Naive B cell (primary cell): Measurements from ENCODE around the gene SOX4. TPM values are rescaled to one million over a fixed set of nuclear protein-coding genes. Genes with fewer than 3 reads are reported as not detected.

Source experiments
- ATAC-seq, 2 donors: fragments of 150-1000 bp; cut with Tn5 transposase; 2 replicates each; pipeline ENCODE4 v1.10.0; 2021; ENCODE audit warnings: low read depth in 2 of 2, mild to moderate bottlenecking in 2 of 2, moderate library complexity in 2 of 2
- DNase-seq: peaks from one replicate; pipeline ENCODE4 v3.0.0; 2022
- H3K27ac Mint-ChIP-seq, 6 donors: one replicate each; pipeline ENCODE4 v1.8.0; 2020 to 2022; ENCODE audit warnings: mild to moderate bottlenecking in 6 of 6, mixed read lengths in 6 of 6, moderate library complexity in 5 of 6, inconsistent platforms in 2 of 6
- H3K27me3 Mint-ChIP-seq, 3 donors: one replicate each; pipeline ENCODE4 v1.8.0; 2021 to 2022; ENCODE audit warnings: mixed read lengths in 3 of 3, mild to moderate bottlenecking in 1 of 3
- H3K36me3 Mint-ChIP-seq, 2 donors: one replicate each; pipeline ENCODE4 v1.8.0; 2020 to 2022; ENCODE audit warnings: mixed read lengths in 2 of 2, inconsistent platforms in 1 of 2, mild to moderate bottlenecking in 1 of 2
- H3K4me1 Mint-ChIP-seq, 3 donors: one replicate each; pipeline ENCODE4 v1.8.0; 2020 to 2022; ENCODE audit warnings: mixed read lengths in 3 of 3, inconsistent platforms in 1 of 3, mild to moderate bottlenecking in 1 of 3, moderate library complexity in 1 of 3
- H3K4me3 Mint-ChIP-seq, 8 donors: one replicate each; pipeline ENCODE4 v1.8.0; 2020 to 2022; ENCODE audit warnings: mild to moderate bottlenecking in 8 of 8, mixed read lengths in 8 of 8, moderate library complexity in 8 of 8, inconsistent platforms in 2 of 8
- H3K9me3 Mint-ChIP-seq, 7 donors: one replicate each; pipeline ENCODE4 v1.8.0; 2020 to 2022; ENCODE audit warnings: mixed read lengths in 7 of 7, mild to moderate bottlenecking in 5 of 7, inconsistent platforms in 2 of 7, moderate library complexity in 1 of 7
- polyA plus RNA-seq, 6 donors: library from polyadenylated mRNA; unstranded; fragments of 300-500 nt; fragmentation: Illumina TruSeq; gene quantifications; one replicate each; pipeline ENCODE4 v1.2.3, GENCODE V29; 2021; ENCODE audit warnings: low read depth in 6 of 6

SOX4 gene
- polyA plus RNA-seq, 6 donors from 2014 or later: 1.8 to 4.6 (median 3.1) TPM

- ATAC-seq: peak; percentile 43 to 48
- H3K4me1 Mint-ChIP-seq: peaks cover 15 to 23% (median 20%) of the 10 kb centered on the region in 3 donors
- peaks cover 2 to 10% (median 4%) of the 10 kb centered on the region in 7 donors for H3K9me3 Mint-ChIP-seq
- peak overlapping the region in 3 of 6 donors; percentile 65 to 68 (median 66) for H3K27ac Mint-ChIP-seq
- peaks cover 1 to 5% of the 10 kb centered on the region in 2 donors for H3K36me3 Mint-ChIP-seq
- peak overlapping the region; percentile 90 to 99 (median 98) for H3K4me3 Mint-ChIP-seq
- peaks cover 0 to 10% (median 6%) of the 10 kb centered on the region in 3 donors for H3K27me3 Mint-ChIP-seq
- DNase-seq: peak; percentile 57
Measured at GRCh38 chr6:21587179-21587960, 6.2 kb upstream of the SOX4 start.

DNA sequence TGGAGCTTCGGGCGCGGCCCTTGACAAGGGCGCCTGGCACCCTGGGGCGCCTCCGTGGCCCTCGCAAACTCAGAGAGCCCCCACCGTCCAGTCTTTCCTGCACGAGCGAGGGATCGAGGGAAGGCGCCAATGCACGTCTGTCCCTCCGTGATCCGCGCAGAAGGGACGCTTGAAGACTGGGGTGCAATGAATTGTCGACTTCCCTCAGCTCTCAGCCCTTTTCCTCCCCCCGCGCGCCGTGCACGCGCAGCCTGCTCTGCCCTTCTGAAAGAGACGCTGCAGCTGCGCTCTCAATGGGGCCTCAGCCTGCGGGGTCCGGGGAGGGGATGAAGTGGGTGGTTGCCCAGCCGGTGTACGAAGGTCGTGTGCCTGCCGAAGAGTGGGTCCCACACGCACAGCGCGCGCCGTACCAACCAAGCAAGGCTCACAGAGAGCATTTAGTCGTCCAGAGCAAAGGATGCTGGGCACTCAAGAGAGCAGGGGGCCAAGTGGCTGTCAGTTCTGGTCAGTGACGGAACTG, 5.5 kb upstream of the SOX4 start:
- H3K9me3 Mint-ChIP-seq: peaks cover 0 to 3% (median 0%) of the 10 kb centered on the region in 7 donors
- peak; percentile 60 for DNase-seq
- peaks cover 0 to 10% (median 6%) of the 10 kb centered on the region in 3 donors for H3K27me3 Mint-ChIP-seq
- peak overlapping the region in 5 of 6 donors; percentile 68 to 97 (median 88) for H3K27ac Mint-ChIP-seq
- peak; percentile 36 to 43 for ATAC-seq
- H3K36me3 Mint-ChIP-seq: no peaks in the 10 kb centered on the region
- peak overlapping the region; percentile 90 to 99 (median 98) for H3K4me3 Mint-ChIP-seq
- H3K4me1 Mint-ChIP-seq: peaks cover 15 to 23% (median 20%) of the 10 kb centered on the region in 3 donors

DNA sequence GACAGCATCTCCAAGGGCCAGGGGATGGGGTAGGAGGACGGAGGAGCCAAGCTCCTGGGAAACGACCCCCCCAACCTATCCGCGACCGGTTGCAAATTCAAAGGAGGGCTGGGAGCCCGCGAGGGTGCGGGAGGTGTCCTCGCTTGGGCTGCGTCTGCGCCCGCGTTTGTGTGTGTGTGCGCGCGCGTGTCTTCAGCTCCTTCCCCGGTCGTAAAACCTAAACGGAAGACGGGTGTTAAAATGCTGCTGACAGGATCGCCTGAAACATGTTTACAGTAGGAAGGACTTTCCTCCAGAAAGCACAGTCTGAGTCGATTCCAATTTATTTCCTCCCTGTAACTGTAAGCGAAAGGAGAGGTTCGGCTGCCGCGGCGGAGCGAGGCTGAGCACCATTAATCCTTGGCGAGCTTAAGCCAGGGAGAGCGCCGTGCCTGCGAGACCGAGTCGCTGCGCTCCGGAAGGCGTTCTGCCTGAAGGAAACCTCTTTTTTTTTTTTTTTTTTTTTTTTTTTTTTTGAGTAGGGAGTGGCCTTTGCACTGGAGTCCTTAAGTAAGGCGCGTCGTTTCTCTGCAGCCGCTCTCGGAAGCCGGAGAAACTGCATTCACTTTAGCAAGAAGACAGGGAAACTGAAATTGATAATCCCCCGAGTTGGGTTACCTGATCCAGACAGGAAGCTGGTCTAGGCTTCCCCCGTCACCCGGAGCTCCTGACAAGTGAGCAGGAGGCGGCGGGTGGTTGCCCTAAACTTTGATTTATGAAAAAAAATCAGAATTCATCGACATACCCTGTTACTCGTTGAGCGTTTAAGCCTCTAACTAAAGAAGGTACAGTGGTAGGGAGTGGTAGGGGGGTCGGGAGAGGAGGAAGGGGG, 4.8 kb upstream of the SOX4 start:
- DNase-seq: peak; percentile 56
- Mint-ChIP-seq H3K27ac (peak overlapping the region; percentile 68 to 97 (median 90)), H3K27me3 (peaks cover 0 to 10% (median 6%) of the 10 kb centered on the region in 3 donors), H3K9me3 (no peaks in the 10 kb centered on the region), H3K36me3 (no peaks in the 10 kb centered on the region), H3K4me1 (peaks cover 15 to 23% (median 20%) of the 10 kb centered on the region in 3 donors), H3K4me3 (peak overlapping the region; percentile 90 to 99 (median 98))
- peak; percentile 29 to 31 for ATAC-seq

- Mint-ChIP-seq H3K9me3 (no peaks in the 10 kb centered on the region), H3K27me3 (peaks cover 0 to 10% (median 6%) of the 10 kb centered on the region in 3 donors), H3K27ac (peak overlapping the region in 5 of 6 donors; percentile 56 to 97 (median 77)), H3K4me1 (peaks cover 16 to 26% (median 20%) of the 10 kb centered on the region in 3 donors), H3K4me3 (peak overlapping the region; percentile 90 to 99 (median 98)), H3K36me3 (no peaks in the 10 kb centered on the region)
- peak; percentile 40 to 43 for ATAC-seq
- peak; percentile 77 for DNase-seq
Measured at GRCh38 chr6:21589352-21590345, 3.9 kb upstream of the SOX4 start.

GRCh38 chr6:21590346-21590745, 3.2 kb upstream of the SOX4 start:
- no peaks in the 10 kb centered on the region for H3K9me3 Mint-ChIP-seq
- peaks cover 19 to 28% (median 20%) of the 10 kb centered on the region in 3 donors for H3K4me1 Mint-ChIP-seq
- ATAC-seq: no peak
- H3K4me3 Mint-ChIP-seq: peak overlapping the region in 2 of 8 donors; percentile 13 to 98
- H3K36me3 Mint-ChIP-seq: no peaks in the 10 kb centered on the region
- peaks cover 0 to 10% (median 6%) of the 10 kb centered on the region in 3 donors for H3K27me3 Mint-ChIP-seq
- DNase-seq: no peak
- no peak overlapping the region for H3K27ac Mint-ChIP-seq

GRCh38 chr6:21591446-21591845, 2.1 kb upstream of the SOX4 start:
- Mint-ChIP-seq H3K27ac (no peak overlapping the region), H3K9me3 (no peaks in the 10 kb centered on the region), H3K36me3 (no peaks in the 10 kb centered on the region), H3K4me1 (peaks cover 27 to 33% (median 28%) of the 10 kb centered on the region in 3 donors), H3K27me3 (peaks cover 0 to 14% (median 6%) of the 10 kb centered on the region in 3 donors), H3K4me3 (no peak overlapping the region)
- ATAC-seq: no peak
- no peak for DNase-seq

- no peaks in the 10 kb centered on the region for H3K36me3 Mint-ChIP-seq
- H3K4me3 Mint-ChIP-seq: no peak overlapping the region
- peaks cover 0 to 8% (median 8%) of the 10 kb centered on the region in 3 donors for H3K27me3 Mint-ChIP-seq
Measured at GRCh38 chr6:21592953-21593352, 598 bp upstream of the SOX4 start.

GRCh38 chr6:21593927-21594415, 420 bp downstream of the SOX4 start:
- peak in 1 of 2 donors; percentile 6 for ATAC-seq
- Mint-ChIP-seq H3K27me3 (peaks cover 0 to 12% (median 7%) of the 10 kb centered on the region in 3 donors), H3K9me3 (no peaks in the 10 kb centered on the region), H3K4me3 (no peak overlapping the region), H3K4me1 (peaks cover 22 to 23% (median 23%) of the 10 kb centered on the region in 3 donors), H3K36me3 (no peaks in the 10 kb centered on the region), H3K27ac (no peak overlapping the region)
- DNase-seq: peak; percentile 37

More at GRCh38 chr6:21592953-21593352, 598 bp upstream of the SOX4 start:
- ATAC-seq (no peak), DNase-seq (no peak)
- H3K27ac Mint-ChIP-seq: no peak overlapping the region
- no peaks in the 10 kb centered on the region for H3K9me3 Mint-ChIP-seq
- peaks cover 26 to 30% (median 27%) of the 10 kb centered on the region in 3 donors for H3K4me1 Mint-ChIP-seq

DNA sequence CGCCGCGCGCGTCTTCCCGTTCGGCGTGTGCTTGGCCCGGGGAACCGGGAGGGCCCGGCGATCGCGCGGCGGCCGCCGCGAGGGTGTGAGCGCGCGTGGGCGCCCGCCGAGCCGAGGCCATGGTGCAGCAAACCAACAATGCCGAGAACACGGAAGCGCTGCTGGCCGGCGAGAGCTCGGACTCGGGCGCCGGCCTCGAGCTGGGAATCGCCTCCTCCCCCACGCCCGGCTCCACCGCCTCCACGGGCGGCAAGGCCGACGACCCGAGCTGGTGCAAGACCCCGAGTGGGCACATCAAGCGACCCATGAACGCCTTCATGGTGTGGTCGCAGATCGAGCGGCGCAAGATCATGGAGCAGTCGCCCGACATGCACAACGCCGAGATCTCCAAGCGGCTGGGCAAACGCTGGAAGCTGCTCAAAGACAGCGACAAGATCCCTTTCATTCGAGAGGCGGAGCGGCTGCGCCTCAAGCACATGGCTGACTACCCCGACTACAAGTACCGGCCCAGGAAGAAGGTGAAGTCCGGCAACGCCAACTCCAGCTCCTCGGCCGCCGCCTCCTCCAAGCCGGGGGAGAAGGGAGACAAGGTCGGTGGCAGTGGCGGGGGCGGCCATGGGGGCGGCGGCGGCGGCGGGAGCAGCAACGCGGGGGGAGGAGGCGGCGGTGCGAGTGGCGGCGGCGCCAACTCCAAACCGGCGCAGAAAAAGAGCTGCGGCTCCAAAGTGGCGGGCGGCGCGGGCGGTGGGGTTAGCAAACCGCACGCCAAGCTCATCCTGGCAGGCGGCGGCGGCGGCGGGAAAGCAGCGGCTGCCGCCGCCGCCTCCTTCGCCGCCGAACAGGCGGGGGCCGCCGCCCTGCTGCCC, 1.1 kb downstream of the SOX4 start:
- DNase-seq (peak; percentile 52), ATAC-seq (peak in 1 of 2 donors; percentile 3)
- no peaks in the 10 kb centered on the region for H3K36me3 Mint-ChIP-seq
- H3K27me3 Mint-ChIP-seq: peaks cover 0 to 12% (median 7%) of the 10 kb centered on the region in 3 donors
- no peaks in the 10 kb centered on the region for H3K9me3 Mint-ChIP-seq
- peak overlapping the region in 4 of 6 donors; percentile 49 to 91 (median 56) for H3K27ac Mint-ChIP-seq
- H3K4me1 Mint-ChIP-seq: peaks cover 17 to 20% (median 18%) of the 10 kb centered on the region in 3 donors
- H3K4me3 Mint-ChIP-seq: peak overlapping the region in 3 of 8 donors; percentile 53 to 97 (median 87)

GRCh38 chr6:21595285-21596144, 2.0 kb downstream of the SOX4 start:
- peak overlapping the region in 7 of 8 donors; percentile 90 to 98 (median 93) for H3K4me3 Mint-ChIP-seq
- H3K4me1 Mint-ChIP-seq: peaks cover 20 to 22% (median 21%) of the 10 kb centered on the region in 3 donors
- no peaks in the 10 kb centered on the region for H3K9me3 Mint-ChIP-seq
- peaks cover 0 to 12% (median 7%) of the 10 kb centered on the region in 3 donors for H3K27me3 Mint-ChIP-seq
- DNase-seq (peak; percentile 53), ATAC-seq (peak; percentile 19 to 23)
- H3K27ac Mint-ChIP-seq: peak overlapping the region in 5 of 6 donors; percentile 64 to 99 (median 96)
- no peaks in the 10 kb centered on the region for H3K36me3 Mint-ChIP-seq
